ENCODE data around the gene GABRA4. TPM values are rescaled to one million over a fixed set of nuclear protein-coding genes. Genes with fewer than 3 reads are reported as not detected.

Gene GABRA4
- polyA plus RNA-seq, 1 experiment, result not detected

- ChIA-PET POLR2A (no interaction called here), CTCF (no interaction called here)
- DNase-seq (ENCODE audit: low read depth), result no peak
- H3K36me3 ChIP-seq (ENCODE audit: control insufficient read depth, insufficient read depth, low read length), result no peaks in the 10 kb centered on the region
- no peaks in the 10 kb centered on the region for H3K27me3 ChIP-seq (ENCODE audit: control insufficient read depth, insufficient read depth, low read length)
- TF ChIP-seq CTCF (IDR thresholded peaks at IDR 0.05; ENCODE audit: insufficient read depth, low read depth, low read length), result no peak
- no peak overlapping the region for H3K4me3 ChIP-seq (ENCODE audit: low read depth, low read length)
Observed at GRCh38 chr4:47012676-47013075, 19.3 kb upstream of the GABRA4 start.

GRCh38 chr4:47010912-47011446 lies 17.6 kb upstream of the GABRA4 start:
- CTCF ChIA-PET, result interaction anchor here (0.6 kb wide), 2 partner anchors 23 to 77 kb away, joined by 3 to 4 read pairs; no protein-coding TSS in a partner anchor

GRCh38 chr4:47010347-47010911 lies 17.0 kb upstream of the GABRA4 start:
- ChIA-PET CTCF (interaction anchor here (0.6 kb wide), 2 partner anchors 23 to 76 kb away, joined by 3 to 4 read pairs; no protein-coding TSS in a partner anchor), POLR2A (no interaction called here)
- no peak for DNase-seq (ENCODE audit: low read depth)
- H3K36me3 ChIP-seq (ENCODE audit: control insufficient read depth, insufficient read depth, low read length), result no peaks in the 10 kb centered on the region
- no peak overlapping the region for H3K4me3 ChIP-seq (ENCODE audit: low read depth, low read length)
- no peak for TF ChIP-seq CTCF (IDR thresholded peaks at IDR 0.05; ENCODE audit: insufficient read depth, low read depth, low read length)
- H3K27me3 ChIP-seq (ENCODE audit: control insufficient read depth, insufficient read depth, low read length), result no peaks in the 10 kb centered on the region

More at GRCh38 chr4:47010912-47011446, 17.6 kb upstream of the GABRA4 start:
- no peak overlapping the region for H3K4me3 ChIP-seq (ENCODE audit: low read depth, low read length)
- no peaks in the 10 kb centered on the region for H3K36me3 ChIP-seq (ENCODE audit: control insufficient read depth, insufficient read depth, low read length)
- no peaks in the 10 kb centered on the region for H3K27me3 ChIP-seq (ENCODE audit: control insufficient read depth, insufficient read depth, low read length)
- TF ChIP-seq CTCF (IDR thresholded peaks at IDR 0.05; ENCODE audit: insufficient read depth, low read depth, low read length), result no peak
- no peak for DNase-seq (ENCODE audit: low read depth)
- POLR2A ChIA-PET, result interaction anchor here (0.6 kb wide), 1 partner anchor 225 kb away, joined by 5 read pairs; no protein-coding TSS in a partner anchor

GRCh38 chr4:47002580-47002979 lies 9.2 kb upstream of the GABRA4 start:
- TF ChIP-seq CTCF (IDR thresholded peaks at IDR 0.05; ENCODE audit: insufficient read depth, low read depth, low read length), result no peak
- no peaks in the 10 kb centered on the region for H3K36me3 ChIP-seq (ENCODE audit: control insufficient read depth, insufficient read depth, low read length)
- no peaks in the 10 kb centered on the region for H3K27me3 ChIP-seq (ENCODE audit: control insufficient read depth, insufficient read depth, low read length)
- no peak overlapping the region for H3K4me3 ChIP-seq (ENCODE audit: low read depth, low read length)
- ChIA-PET POLR2A (no interaction called here), CTCF (no interaction called here)
- DNase-seq (ENCODE audit: low read depth), result no peak

- CTCF ChIA-PET, result no interaction called here
- POLR2A ChIA-PET, result no interaction called here
- TF ChIP-seq CTCF (IDR thresholded peaks at IDR 0.05; ENCODE audit: insufficient read depth, low read depth, low read length), result no peak
- H3K4me3 ChIP-seq (ENCODE audit: low read depth, low read length), result no peak overlapping the region
- no peaks in the 10 kb centered on the region for H3K27me3 ChIP-seq (ENCODE audit: control insufficient read depth, insufficient read depth, low read length)
- no peaks in the 10 kb centered on the region for H3K36me3 ChIP-seq (ENCODE audit: control insufficient read depth, insufficient read depth, low read length)
- DNase-seq (ENCODE audit: low read depth), result no peak
Observed at GRCh38 chr4:47000406-47000805, 7.0 kb upstream of the GABRA4 start.
